ENCODE data around the gene OTOF. TPM values are rescaled to one million over a fixed set of nuclear protein-coding genes. Genes with fewer than 3 reads are reported as not detected.

OTOF gene
- total and polyA plus RNA-seq, 9 of the 15 experiments (the other 6 are each of a cell fraction or from before 2014, with no cell fraction given): 0.03 to 0.11 (median 0.06) TPM; not detected in 5

- TF ChIP-seq XRCC3 (IDR thresholded peaks at IDR 0.05): no peak
- TF ChIP-seq SNIP1 (IDR thresholded peaks at IDR 0.05; ENCODE audit: low read depth): no peak
These were observed 26.1 kb upstream of the OTOF start (continued) for GRCh38 chr2:26504002-26504401.

- Histone ChIP-seq H3K4me2 (ENCODE audit: insufficient read depth, low read length) (peak overlapping the region; percentile 77), H3K79me2 (ENCODE audit: control insufficient read depth, insufficient read depth, low read length) (no peaks in the 10 kb centered on the region), H3K36me3 (ENCODE audit: control insufficient read depth, insufficient read depth, low read length) (no peaks in the 10 kb centered on the region), H3K4me3 (peak overlapping the region; percentile 44), H3K9me1 (ENCODE audit: control insufficient read depth, insufficient read depth, low read length) (no peaks in the 10 kb centered on the region), H3K27ac (ENCODE audit: extremely low read depth, low read depth, low read length) (no peak overlapping the region; the same call in 1 of the 3 replicates), H2AFZ (ENCODE audit: low read depth, low read length) (peak overlapping the region; percentile 96), H4K20me1 (replicated peaks; ENCODE audit: control insufficient read depth, insufficient read depth, low read length) (no peaks in the 10 kb centered on the region), H3K4me1 (replicated peaks in 1 of 2; ENCODE audit: control insufficient read depth in 2 of 2, insufficient read depth in 2 of 2, low read length in 2 of 2) (peaks cover 0 to 13% of the 10 kb centered on the region in 2 experiments; a peak in 3 of 5 replicates), H3K9ac (ENCODE audit: insufficient read depth in 1 of 2, low read depth in 2 of 2, low read length in 2 of 2) (peak overlapping the region; percentile 48 to 85), H3K9me3 (replicated peaks; ENCODE audit: control insufficient read depth, insufficient read depth, low read depth, low read length) (no peaks in the 10 kb centered on the region), H3K27me3 (ENCODE audit: control insufficient read depth in 2 of 2, insufficient read depth in 2 of 2, low read length in 2 of 2) (peaks cover 13 to 29% of the 10 kb centered on the region in 2 experiments; a peak in 4 of 5 replicates)
- BruUV-seq (replicated peaks): no TSS peak
- FAIRE-seq (peak; percentile 95), DNase-seq (ENCODE audit: extremely low read depth in 1 of 4, low spot score in 3 of 4) (peak; percentile 93 to 99 (median 98)), ATAC-seq (peak; percentile 99)
- intact Hi-C loops (cut with micrococcal nuclease): loop anchor here (10.0 kb wide), 1 partner anchor 241 kb away; no protein-coding TSS in a partner anchor
- in situ Hi-C loops (cut with MboI): no loop called here
- ChIA-PET CTCF (ENCODE audit: low intra/inter-chr PET ratio) (interaction anchor here (0.7 to 1.4 kb wide), 2 partner anchors 74 to 514 kb away, joined by 3 read pairs; no protein-coding TSS in a partner anchor), POLR2A (interaction anchor here (0.5 to 0.6 kb wide), 3 partner anchors 63 to 469 kb away, joined by 3 read pairs; no protein-coding TSS in a partner anchor)
- WGBS (ENCODE audit: insufficient coverage, low coverage, missing lambda C conversion rate): under 1% methylated on average over 27 of the region's 41 CpGs
- TF ChIP-seq SMAD2 (IDR thresholded peaks at IDR 0.05; ENCODE audit: low read depth, low read length): no peak
- TF ChIP-seq NFE2 (IDR thresholded peaks at IDR 0.05; ENCODE audit: low read depth): no peak
- no peak for TF ChIP-seq HOXB6 (CRISPR knock-in tag; IDR thresholded peaks at IDR 0.05; ENCODE audit: borderline replicate concordance)
- no peak for TF ChIP-seq TRIM25 (IDR thresholded peaks at IDR 0.05; ENCODE audit: borderline replicate concordance)
- peak; percentile 87 for TF ChIP-seq LCOR (CRISPR knock-in tag; IDR thresholded peaks at IDR 0.05)
- peak; percentile 70; the same call in 1 of the 2 replicates for TF ChIP-seq E2F1 (CRISPR knock-in tag; IDR thresholded peaks at IDR 0.05)
- TF ChIP-seq ARHGAP35 (IDR thresholded peaks at IDR 0.05; ENCODE audit: partially characterized antibody): no peak
- TF ChIP-seq FOXJ3 (CRISPR knock-in tag; IDR thresholded peaks at IDR 0.05): no peak
- no peak for TF ChIP-seq SETDB1 (IDR thresholded peaks at IDR 0.05; ENCODE audit: low read length)
- TF ChIP-seq BRCA1 (IDR thresholded peaks at IDR 0.05): no peak
- no peak for TF ChIP-seq BRCA1 (CRISPR knock-in tag; IDR thresholded peaks at IDR 0.05)
- no peak for TF ChIP-seq TCFL5 (CRISPR knock-in tag; conservative IDR thresholded peaks at IDR 0.05)
- TF ChIP-seq FOXP4 (CRISPR knock-in tag; IDR thresholded peaks at IDR 0.05; ENCODE audit: borderline replicate concordance): peak; percentile 13; the same call in 1 of the 2 replicates
- TF ChIP-seq SAFB (IDR thresholded peaks at IDR 0.05; ENCODE audit: borderline replicate concordance, low read depth, low read length): no peak
- TF ChIP-seq SIN3B (IDR thresholded peaks at IDR 0.05; ENCODE audit: low read depth): peak; percentile 57; the same call in 1 of the 2 replicates
These were observed 25.4 kb upstream of the OTOF start for GRCh38 chr2:26503231-26503880.
